Keratinocyte (primary cell): ENCODE data around the gene TRIM13.

Experiments
- CTCF ChIP-seq, 3 experiments: IDR thresholded peaks in 1 of 3; conservative IDR thresholded peaks in 1 of 3; optimal IDR thresholded peaks in 1 of 3; 2 replicates in 2 of 3; 3 replicates in 1 of 3; pipeline versions ENCODE3 to v1.5.1; 2011; ENCODE audit warnings: low read length in 3 of 3, mild to moderate bottlenecking in 3 of 3, moderate library complexity in 2 of 3, control low read depth in 1 of 3, inconsistent platforms in 1 of 3; ENCODE audit not compliant: insufficient read depth in 2 of 3; ENCODE audit errors: extremely low read depth in 1 of 3
- EZH2 ChIP-seq: IDR thresholded peaks from one replicate; pipeline ENCODE4 v1.6.1; 2012; ENCODE audit warnings: inconsistent platforms, mild to moderate bottlenecking, low read length, moderate library complexity

- no peak for TF ChIP-seq CTCF (optimal IDR thresholded peaks at IDR 0.05 in 1 of 3, IDR thresholded peaks at IDR 0.05 in 1 of 3, conservative IDR thresholded peaks at IDR 0.05 in 1 of 3; ENCODE audit: extremely low read depth in 1 of 3, insufficient read depth in 2 of 3, low read length in 3 of 3)
- TF ChIP-seq EZH2: no peak
These were observed 41.4 kb downstream of the TRIM13 start for GRCh38 chr13:50038266-50038665.
